Measurements from ENCODE around the gene MGAT4B. TPM values are rescaled to one million over a fixed set of nuclear protein-coding genes. Genes with fewer than 3 reads are reported as not detected.

The MGAT4B gene
- total and polyA plus RNA-seq, 2 of the 4 experiments (the other 2 are of a cell fraction) = 73.7 to 155 TPM

DNA sequence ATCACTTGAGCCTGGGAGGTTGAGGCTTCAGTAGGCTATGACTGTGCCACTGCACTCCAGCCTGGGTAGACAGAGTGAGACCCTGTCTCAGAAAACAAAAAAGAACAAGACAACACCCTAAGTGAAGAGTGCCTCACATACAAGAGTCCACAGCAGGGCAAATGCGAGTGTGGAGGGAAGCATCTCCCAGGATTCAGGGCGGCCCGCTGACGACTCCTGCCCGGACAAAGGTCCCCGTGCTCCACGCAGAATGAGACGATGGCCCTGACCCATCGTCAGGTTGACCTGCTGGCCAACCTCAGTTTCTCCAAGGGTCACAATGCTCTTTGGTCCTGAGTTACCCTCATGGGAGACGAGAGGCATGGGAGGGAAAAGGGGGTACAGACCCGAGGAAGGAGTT is 33.7 kb upstream of the MGAT4B start:
- Histone ChIP-seq H3K23ac (ENCODE audit: low read depth, low read length) (no peak overlapping the region), H3K79me1 (ENCODE audit: low read depth in 1 of 2, low read length in 2 of 2) (peaks cover 0 to 9% of the 10 kb centered on the region in 2 experiments; a peak in 2 of 4 replicates), H2BK20ac (ENCODE audit: low read depth, low read length) (no peak overlapping the region), H4K20me1 (ENCODE audit: insufficient read depth, low read length) (peaks cover 38% of the 10 kb centered on the region), H2BK15ac (ENCODE audit: low read depth, low read length) (no peak overlapping the region), H3K9me1 (ENCODE audit: insufficient read depth, low read length) (no peaks in the 10 kb centered on the region; the same call in 1 of the 2 replicates), H3K56ac (ENCODE audit: extremely low read depth, insufficient read depth, low read length) (no peak overlapping the region), H3K9me3 (ENCODE audit: control insufficient read depth, insufficient read depth, low read length) (peaks cover 4% of the 10 kb centered on the region), H4K8ac (ENCODE audit: low read depth in 2 of 2, low read length in 2 of 2) (no peak overlapping the region), H4K91ac (ENCODE audit: insufficient read depth, low read depth, low read length) (no peak overlapping the region), H2AFZ (replicated peaks; ENCODE audit: low read length, poor library complexity) (no peak overlapping the region), H3K4me2 (ENCODE audit: low read depth, low read length) (no peak overlapping the region), H3K18ac (ENCODE audit: low read depth, low read length) (no peak overlapping the region), H3K14ac (replicated peaks; ENCODE audit: low read depth, low read length) (no peak overlapping the region), H3K9ac (ENCODE audit: low read depth, low read length) (no peak overlapping the region), H3K4ac (ENCODE audit: low read depth, low read length) (no peak overlapping the region), H2BK120ac (ENCODE audit: low read depth, low read length) (no peak overlapping the region), H3K36me3 (ENCODE audit: control insufficient read depth, insufficient read depth, low read length) (peaks cover 47% of the 10 kb centered on the region), H2AK5ac (ENCODE audit: low read depth, low read length) (no peak overlapping the region), H3K27me3 (ENCODE audit: control insufficient read depth, insufficient read depth, low read length) (no peaks in the 10 kb centered on the region), H3K27ac (ENCODE audit: insufficient read depth, low read length) (no peak overlapping the region), H3K4me1 (ENCODE audit: control insufficient read depth, insufficient read depth, low read length) (no peaks in the 10 kb centered on the region), H4K5ac (ENCODE audit: low read depth, low read length) (no peak overlapping the region), H3K4me3 (ENCODE audit: insufficient read depth, low read depth, low read length) (no peak overlapping the region), H2AK9ac (replicated peaks; ENCODE audit: low read depth, low read length, poor library complexity) (no peak overlapping the region), H2BK5ac (ENCODE audit: low read depth, low read length, poor library complexity, severe bottlenecking) (no peak overlapping the region)
- DNase-seq (no peak), ATAC-seq (ENCODE audit: low read depth) (no peak)
- no TSS peak for BruUV-seq (replicated peaks)
- WGBS, 2 experiments (ENCODE audit: extremely low coverage in 2 of 2, insufficient read length in 1 of 2) = no CpG with 5 or more reads among the region's 11 CpGs
- no peak for TF ChIP-seq FOS (IDR thresholded peaks at IDR 0.05; ENCODE audit: low read depth, low read length)
- TF ChIP-seq, protein P1, sequence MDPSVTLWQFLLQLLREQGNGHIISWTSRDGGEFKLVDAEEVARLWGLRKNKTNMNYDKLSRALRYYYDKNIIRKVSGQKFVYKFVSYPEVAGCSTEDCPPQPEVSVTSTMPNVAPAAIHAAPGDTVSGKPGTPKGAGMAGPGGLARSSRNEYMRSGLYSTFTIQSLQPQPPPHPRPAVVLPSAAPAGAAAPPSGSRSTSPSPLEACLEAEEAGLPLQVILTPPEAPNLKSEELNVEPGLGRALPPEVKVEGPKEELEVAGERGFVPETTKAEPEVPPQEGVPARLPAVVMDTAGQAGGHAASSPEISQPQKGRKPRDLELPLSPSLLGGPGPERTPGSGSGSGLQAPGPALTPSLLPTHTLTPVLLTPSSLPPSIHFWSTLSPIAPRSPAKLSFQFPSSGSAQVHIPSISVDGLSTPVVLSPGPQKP (IDR thresholded peaks at IDR 0.05; ENCODE audit: borderline replicate concordance, low read depth, low read length) = no peak
- TF ChIP-seq, protein P2, sequence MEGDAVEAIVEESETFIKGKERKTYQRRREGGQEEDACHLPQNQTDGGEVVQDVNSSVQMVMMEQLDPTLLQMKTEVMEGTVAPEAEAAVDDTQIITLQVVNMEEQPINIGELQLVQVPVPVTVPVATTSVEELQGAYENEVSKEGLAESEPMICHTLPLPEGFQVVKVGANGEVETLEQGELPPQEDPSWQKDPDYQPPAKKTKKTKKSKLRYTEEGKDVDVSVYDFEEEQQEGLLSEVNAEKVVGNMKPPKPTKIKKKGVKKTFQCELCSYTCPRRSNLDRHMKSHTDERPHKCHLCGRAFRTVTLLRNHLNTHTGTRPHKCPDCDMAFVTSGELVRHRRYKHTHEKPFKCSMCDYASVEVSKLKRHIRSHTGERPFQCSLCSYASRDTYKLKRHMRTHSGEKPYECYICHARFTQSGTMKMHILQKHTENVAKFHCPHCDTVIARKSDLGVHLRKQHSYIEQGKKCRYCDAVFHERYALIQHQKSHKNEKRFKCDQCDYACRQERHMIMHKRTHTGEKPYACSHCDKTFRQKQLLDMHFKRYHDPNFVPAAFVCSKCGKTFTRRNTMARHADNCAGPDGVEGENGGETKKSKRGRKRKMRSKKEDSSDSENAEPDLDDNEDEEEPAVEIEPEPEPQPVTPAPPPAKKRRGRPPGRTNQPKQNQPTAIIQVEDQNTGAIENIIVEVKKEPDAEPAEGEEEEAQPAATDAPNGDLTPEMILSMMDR (conservative IDR thresholded peaks at IDR 0.05; ENCODE audit: low read depth, low read length) = no peak
- no peak for TF ChIP-seq MAZ (IDR thresholded peaks at IDR 0.05; ENCODE audit: borderline replicate concordance, low read depth, low read length)
- in situ Hi-C loops (cut with MboI; ENCODE audit: low sequenced_read_pairs) (no loop called here), dilution Hi-C loops (cut with HindIII; ENCODE audit: low sequenced_read_pairs, unreplicated experiment) (no loop called here), intact Hi-C loops (cut with micrococcal nuclease) (no loop called here)
- ChIA-PET POLR2A (ENCODE audit: unreplicated experiment) (no interaction called here), CTCF (no interaction called here)

Measured in IMR-90 (cell line).